OCI-LY3 (cell line): ENCODE data around the gene LIPC.

Experiments
- H2AFZ ChIP-seq: fragments of 200-600, 300-600 bp; shearing (Covaris generic); 2 replicates; pipeline ENCODE4 v1.6.0; 2014; ENCODE audit warnings: antibody characterized with exemption, low read depth, low read length
- H3K27ac ChIP-seq: fragments of 200-600, 300-600 bp; sonication (generic); 2 replicates; pipeline ENCODE4 v1.5.1; 2014; ENCODE audit warnings: mild to moderate bottlenecking, low read length, moderate library complexity, mixed read lengths
- H3K27me3 ChIP-seq: fragments of 200-600, 300-600 bp; sonication (generic); 2 replicates; pipeline ENCODE4 v1.6.1; 2014; ENCODE audit warnings: low read depth, low read length, mixed read lengths
- H3K36me3 ChIP-seq: fragments of 200-600, 300-600 bp; sonication (generic); replicated peaks from 2 replicates; pipeline ENCODE3; 2014; ENCODE audit warnings: low read depth, low read length, mixed read lengths
- H3K4me1 ChIP-seq: fragments of 300-600, 200-600 bp; sonication (generic); 2 replicates; pipeline ENCODE4 v1.6.1; 2014; ENCODE audit warnings: low read length, mixed read lengths
- H3K4me2 ChIP-seq: fragments of 200-600, 300-600 bp; sonication (generic); 2 replicates; pipeline ENCODE4 v1.6.1; 2014; ENCODE audit warnings: low read length, mixed read lengths
- H3K4me3 ChIP-seq: fragments of 300-600, 200-600 bp; sonication (generic); 2 replicates; pipeline ENCODE4 v1.5.1; 2014; ENCODE audit warnings: antibody characterized with exemption, mild to moderate bottlenecking, low read length, moderate library complexity
- H3K79me2 ChIP-seq: fragments of 300-600, 200-600 bp; shearing (Covaris generic); 2 replicates; pipeline ENCODE4 v1.6.1; 2014; ENCODE audit warnings: mild to moderate bottlenecking, low read length, mixed read lengths
- H3K9ac ChIP-seq: fragments of 300-600, 200-600 bp; shearing (Covaris generic); 2 replicates; pipeline ENCODE4 v1.6.0; 2014; ENCODE audit warnings: mild to moderate bottlenecking, low read length, moderate library complexity
- H3K9me3 ChIP-seq: fragments of 200-600, 300-600 bp; shearing (Covaris generic); 2 replicates; pipeline ENCODE4 v1.6.1; 2014; ENCODE audit warnings: low read length, mixed read lengths; ENCODE audit not compliant: insufficient read depth
- H4K20me1 ChIP-seq: fragments of 200-600, 300-600 bp; sonication (generic); 2 replicates; pipeline ENCODE4 v1.6.1; 2016; ENCODE audit warnings: low read length, mixed read lengths; ENCODE audit not compliant: insufficient read depth
- CTCF ChIP-seq: fragments of 200-600, 300-600 bp; sonication (generic); IDR thresholded peaks from 2 replicates; pipeline ENCODE4 v1.5.1; 2014; ENCODE audit warnings: antibody characterized with exemption, low read length, low read depth
- EZH2phosphoT487 ChIP-seq: fragments of 200-600 bp; shearing (Covaris generic); IDR thresholded peaks from 2 replicates; pipeline ENCODE4 v1.6.1; 2018; ENCODE audit warnings: antibody characterized with exemption, mixed run types, low read depth

LIPC gene

GRCh38 chr15:58459560-58459959, 27.8 kb downstream of the LIPC start:
- Histone ChIP-seq H3K4me1 (peaks cover 9% of the 10 kb centered on the region; the same call in 1 of the 2 replicates), H3K79me2 (no peaks in the 10 kb centered on the region), H3K9ac (no peak overlapping the region), H3K9me3 (no peaks in the 10 kb centered on the region), H3K27ac (no peak overlapping the region), H3K4me3 (no peak overlapping the region), H3K27me3 (peaks cover 6% of the 10 kb centered on the region; the same call in 1 of the 2 replicates), H3K4me2 (no peak overlapping the region), H2AFZ (no peak overlapping the region), H4K20me1 (no peaks in the 10 kb centered on the region), H3K36me3 (no peaks in the 10 kb centered on the region)
- TF ChIP-seq EZH2phosphoT487, result no peak
- no peak for TF ChIP-seq CTCF

GRCh38 chr15:58460116-58460790, 28.5 kb downstream of the LIPC start:
- Histone ChIP-seq H4K20me1 (no peaks in the 10 kb centered on the region), H3K4me3 (no peak overlapping the region), H3K36me3 (no peaks in the 10 kb centered on the region), H3K27me3 (peaks cover 6% of the 10 kb centered on the region; the same call in 1 of the 2 replicates), H3K79me2 (no peaks in the 10 kb centered on the region), H3K4me2 (no peak overlapping the region), H3K4me1 (peaks cover 9% of the 10 kb centered on the region; the same call in 1 of the 2 replicates), H3K9me3 (no peaks in the 10 kb centered on the region), H3K9ac (no peak overlapping the region), H3K27ac (no peak overlapping the region), H2AFZ (no peak overlapping the region)
- no peak for TF ChIP-seq EZH2phosphoT487
- no peak for TF ChIP-seq CTCF

GRCh38 chr15:58460872-58461271, 29.1 kb downstream of the LIPC start:
- no peak overlapping the region for H3K4me2 ChIP-seq
- H3K4me3 ChIP-seq, result no peak overlapping the region
- H3K36me3 ChIP-seq, result no peaks in the 10 kb centered on the region
- H2AFZ ChIP-seq, result no peak overlapping the region
- H3K27ac ChIP-seq, result no peak overlapping the region
- peaks cover 6% of the 10 kb centered on the region; the same call in 1 of the 2 replicates for H3K27me3 ChIP-seq
- H4K20me1 ChIP-seq, result no peaks in the 10 kb centered on the region
- no peaks in the 10 kb centered on the region for H3K9me3 ChIP-seq
- H3K4me1 ChIP-seq, result peaks cover 9% of the 10 kb centered on the region; the same call in 1 of the 2 replicates
- H3K9ac ChIP-seq, result no peak overlapping the region
- no peaks in the 10 kb centered on the region for H3K79me2 ChIP-seq
- TF ChIP-seq EZH2phosphoT487, result no peak
- no peak for TF ChIP-seq CTCF

- no peak overlapping the region for H3K4me3 ChIP-seq
- TF ChIP-seq EZH2phosphoT487 (no peak), CTCF (no peak)
- peaks cover 6% of the 10 kb centered on the region; the same call in 1 of the 2 replicates for H3K27me3 ChIP-seq
- H4K20me1 ChIP-seq, result no peaks in the 10 kb centered on the region
- no peak overlapping the region for H2AFZ ChIP-seq
- no peaks in the 10 kb centered on the region for H3K36me3 ChIP-seq
- no peaks in the 10 kb centered on the region for H3K9me3 ChIP-seq
- H3K27ac ChIP-seq, result no peak overlapping the region
- no peaks in the 10 kb centered on the region for H3K79me2 ChIP-seq
- peaks cover 12% of the 10 kb centered on the region; the same call in 1 of the 2 replicates for H3K4me1 ChIP-seq
- no peak overlapping the region for H3K9ac ChIP-seq
- H3K4me2 ChIP-seq, result no peak overlapping the region
These were observed 30.8 kb downstream of the LIPC start for GRCh38 chr15:58462547-58462946.
